H7 (cell line): Measurements from ENCODE around the gene SLC9A8. TPM values are rescaled to one million over a fixed set of nuclear protein-coding genes. Genes with fewer than 3 reads are reported as not detected.

ENCODE experiments used
- DNase-seq: peaks from one replicate; pipeline ENCODE4 v3.0.0; 2012
- H3K27me3 ChIP-seq: 2 replicates; pipeline ENCODE4 v1.6.0; 2011; ENCODE audit warnings: mild to moderate bottlenecking, low read length; ENCODE audit not compliant: control insufficient read depth, insufficient read depth
- H3K36me3 ChIP-seq: replicated peaks from 2 replicates; pipeline ENCODE4 v1.5.1; 2011; ENCODE audit warnings: low read length; ENCODE audit not compliant: control insufficient read depth, insufficient read depth
- H3K4me3 ChIP-seq: 2 replicates; pipeline ENCODE4 v1.5.1; 2011; ENCODE audit warnings: low read depth, mild to moderate bottlenecking, control low read depth, low read length, moderate library complexity; ENCODE audit not compliant: insufficient read depth
- total RNA-seq: library from RNA; depleted of rRNA; stranded (reverse); fragments of >200 nt; shearing (Covaris generic); gene quantifications from 2 replicates; pipeline ENCODE4 v1.2.3, GENCODE V29; 2014; rRNA removed

The SLC9A8 gene
- total RNA-seq, 1 experiment from 2014 or later = 6.7 TPM

- Histone ChIP-seq H3K27me3 (no peaks in the 10 kb centered on the region), H3K36me3 (no peaks in the 10 kb centered on the region), H3K4me3 (no peak overlapping the region)
- no peak for DNase-seq
These were observed 113.3 kb downstream of the SLC9A8 start for GRCh38 chr20:49925901-49926454.

GRCh38 chr20:49928411-49929141, 115.9 kb downstream of the SLC9A8 start:
- peak; percentile 86 for DNase-seq
- Histone ChIP-seq H3K36me3 (no peaks in the 10 kb centered on the region), H3K27me3 (no peaks in the 10 kb centered on the region)

DNA sequence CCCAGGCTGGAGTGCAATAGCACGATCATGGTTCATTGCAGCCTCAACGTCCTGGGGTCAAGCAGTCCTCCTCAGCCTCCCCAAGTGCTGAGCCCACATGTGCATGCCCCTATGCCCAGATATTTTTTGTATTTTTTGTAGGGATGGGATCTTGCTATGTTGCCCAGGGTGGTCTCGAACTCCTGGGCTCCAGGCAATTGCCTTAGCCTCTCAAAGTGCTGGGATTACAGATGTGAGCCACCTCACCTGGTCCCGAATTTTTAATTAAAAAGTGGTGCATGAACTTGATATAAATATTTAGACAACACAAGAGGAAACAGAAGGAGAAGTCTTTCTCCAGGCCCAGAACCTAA, 116.5 kb downstream of the SLC9A8 start:
- no peak for DNase-seq

More at GRCh38 chr20:49928411-49929141, 115.9 kb downstream of the SLC9A8 start:
- H3K4me3 ChIP-seq = no peak overlapping the region

DNA sequence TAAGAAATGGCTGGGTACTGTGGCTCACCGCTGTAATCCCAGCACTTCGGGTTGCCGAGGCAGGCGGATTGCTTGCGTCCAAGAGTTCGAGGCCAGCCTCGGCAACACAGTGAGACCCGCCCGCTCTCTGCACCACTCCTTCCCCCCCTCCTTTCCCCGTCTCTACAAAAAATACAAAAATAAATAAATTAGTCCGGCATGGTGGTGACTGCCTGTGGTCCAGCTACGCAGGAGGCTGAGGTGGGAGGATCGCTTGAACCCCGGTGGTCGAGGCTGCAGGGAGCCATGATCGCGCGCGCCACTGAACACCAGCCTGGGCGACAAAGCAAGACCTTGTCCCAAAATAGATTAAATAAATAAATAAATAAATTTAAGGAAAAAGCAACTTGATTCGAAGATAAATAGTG, 123.1 kb downstream of the SLC9A8 start:
- no peak for DNase-seq
- peaks cover 9% of the 10 kb centered on the region for H3K36me3 ChIP-seq
- peak overlapping the region; percentile 98 for H3K4me3 ChIP-seq
- no peaks in the 10 kb centered on the region for H3K27me3 ChIP-seq

More for the DNA sequence above, 116.5 kb downstream of the SLC9A8 start:
- no peaks in the 10 kb centered on the region for H3K36me3 ChIP-seq
- no peak overlapping the region for H3K4me3 ChIP-seq
- no peaks in the 10 kb centered on the region for H3K27me3 ChIP-seq

DNA sequence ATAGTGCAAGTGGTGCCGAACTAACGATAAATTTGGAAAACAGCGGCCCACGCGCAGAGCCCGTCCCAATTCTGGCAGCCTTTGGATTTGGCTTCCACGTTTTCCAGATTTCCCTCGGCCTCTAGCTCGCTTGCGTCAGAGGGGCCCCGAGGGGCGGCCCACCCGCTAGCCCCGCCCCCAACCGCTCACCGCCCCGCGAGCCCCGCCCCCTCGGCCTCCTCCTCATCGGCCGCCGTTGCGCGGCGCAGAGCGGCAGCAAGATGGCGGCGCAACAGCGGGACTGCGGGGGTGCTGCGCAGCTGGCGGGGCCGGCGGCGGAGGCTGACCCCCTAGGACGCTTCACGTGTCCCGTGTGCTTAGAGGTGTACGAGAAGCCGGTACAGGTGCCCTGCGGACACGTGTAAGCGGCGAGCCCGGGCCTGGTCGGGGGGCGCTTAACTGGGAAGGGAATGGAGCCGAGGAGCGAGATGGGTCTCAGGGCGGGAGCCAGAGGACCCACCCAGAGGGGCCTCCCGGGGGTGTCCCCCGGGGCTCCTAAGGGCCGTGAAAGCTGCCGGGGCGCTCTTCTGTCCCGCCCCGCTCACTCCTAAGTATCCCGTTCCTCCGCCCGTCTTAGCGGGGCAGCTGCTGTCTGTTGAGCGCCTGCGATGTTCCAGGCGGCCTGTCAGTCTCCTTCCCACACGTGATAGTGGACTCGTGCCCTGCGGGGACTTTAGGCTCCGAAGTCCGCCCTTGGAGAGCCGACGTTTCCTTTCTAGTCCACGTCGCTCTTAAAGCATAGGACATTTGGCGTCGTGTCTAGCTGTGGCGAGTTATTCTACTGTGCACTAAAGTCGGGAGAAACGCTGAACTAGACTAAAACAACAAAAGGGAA, 123.8 kb downstream of the SLC9A8 start, which contains the start of gene RNF114:
Gene RNF114, plus strand, starts transcription at position 245 of the 874 bp plus-strand sequence. Its CDS starts 16 bp downstream, at position 261.
- H3K4me3 ChIP-seq = peak within 1 kb of the TSS; percentile 98
- H3K27me3 ChIP-seq = no peaks in the 10 kb centered on the region
- DNase-seq = peak; percentile 100
- H3K36me3 ChIP-seq = peaks cover 13% of the 10 kb centered on the region

GRCh38 chr20:49937027-49937929, 124.7 kb downstream of the SLC9A8 start:
- peak; percentile 46 for DNase-seq

DNA sequence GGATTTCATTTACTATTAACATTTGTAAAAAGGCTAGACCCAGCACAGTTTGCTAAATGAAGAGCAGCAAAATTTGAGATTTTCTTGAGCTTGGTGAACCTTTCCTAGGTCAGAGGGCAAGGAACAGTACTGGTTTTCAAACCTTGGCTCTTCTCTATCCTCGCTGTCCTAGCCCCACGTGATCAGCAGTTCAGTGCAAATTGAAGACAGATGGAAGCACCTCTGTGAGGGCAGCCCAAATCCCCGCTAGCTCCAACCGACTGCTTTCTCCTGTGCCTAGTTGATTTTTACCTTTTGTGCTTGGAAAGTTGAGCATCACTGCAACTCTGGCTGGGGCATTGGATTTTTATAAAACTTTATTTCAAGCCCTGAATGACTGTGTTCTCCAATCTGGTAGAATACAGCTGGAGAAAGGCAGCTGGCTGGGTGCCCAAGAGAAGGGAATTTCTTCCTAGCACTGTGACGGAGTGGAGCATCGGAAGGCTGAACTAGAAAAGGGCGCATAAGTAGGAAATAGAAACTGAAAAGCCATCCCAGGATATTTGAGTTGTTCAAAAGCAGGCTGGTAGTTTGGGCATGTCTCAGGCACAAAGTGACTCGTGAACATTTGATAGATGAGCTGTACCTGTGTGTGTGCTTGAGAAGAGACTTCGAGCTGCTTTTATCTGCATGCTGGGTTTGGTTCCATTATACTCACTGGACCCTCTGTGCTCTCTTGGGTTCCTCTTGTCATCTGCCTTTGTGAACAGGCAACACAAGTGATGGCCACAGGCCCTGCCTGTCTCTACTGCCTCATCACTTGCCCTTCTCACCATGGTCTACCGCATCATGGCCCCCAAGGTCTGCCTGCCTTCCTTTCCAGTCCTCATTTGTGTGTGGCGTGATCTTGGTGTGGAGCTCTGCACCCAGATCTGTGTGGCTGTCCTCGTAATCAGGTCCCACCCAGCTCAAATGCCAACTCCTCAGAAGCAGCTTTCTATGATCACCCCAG, 125.8 kb downstream of the SLC9A8 start:
- DNase-seq = no peak
- H3K27me3 ChIP-seq = no peaks in the 10 kb centered on the region
- no peak overlapping the region for H3K4me3 ChIP-seq
- peaks cover 19% of the 10 kb centered on the region for H3K36me3 ChIP-seq

More at GRCh38 chr20:49937027-49937929, 124.7 kb downstream of the SLC9A8 start:
- H3K27me3 ChIP-seq = no peaks in the 10 kb centered on the region
- peak overlapping the region; percentile 98 for H3K4me3 ChIP-seq
- peaks cover 16% of the 10 kb centered on the region for H3K36me3 ChIP-seq

DNA sequence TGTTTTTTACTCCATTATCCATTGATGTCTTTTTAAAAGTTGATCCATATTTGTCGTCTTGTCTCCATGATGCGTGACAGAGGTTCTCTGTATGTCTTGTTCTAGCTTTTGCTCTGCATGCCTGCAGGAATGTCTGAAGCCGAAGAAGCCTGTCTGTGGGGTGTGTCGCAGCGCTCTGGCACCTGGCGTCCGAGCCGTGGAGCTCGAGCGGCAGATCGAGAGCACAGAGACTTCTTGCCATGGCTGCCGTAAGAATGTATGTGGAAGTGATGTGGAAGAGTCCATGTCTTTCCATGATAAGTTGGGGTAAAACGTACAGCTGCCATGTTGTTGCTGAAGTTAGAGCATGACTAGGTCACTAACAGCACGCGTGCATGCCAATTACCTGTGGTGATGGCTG, 128.8 kb downstream of the SLC9A8 start:
- Histone ChIP-seq H3K27me3 (no peaks in the 10 kb centered on the region), H3K36me3 (peaks cover 32% of the 10 kb centered on the region), H3K4me3 (no peak overlapping the region)
- no peak for DNase-seq

Other genes starting within 250 kb of the SLC9A8 start
- 14.3 and 15.4 TPM in 2 replicates for gene PTGIS, start 244.7 kb upstream of the SLC9A8 start, total RNA-seq
- 31.7 and 35.2 TPM in 2 replicates for gene B4GALT5, start 99.0 kb upstream of the SLC9A8 start, total RNA-seq
- gene SPATA2, start 102.7 kb downstream of the SLC9A8 start, total RNA-seq = 9.7 and 11.5 TPM in 2 replicates
- 75.7 and 76.4 TPM in 2 replicates for gene RNF114, start 123.6 kb downstream of the SLC9A8 start, total RNA-seq
- gene SNAI1, start 170.2 kb downstream of the SLC9A8 start, total RNA-seq = 9.4 and 13.3 TPM in 2 replicates